Mucosa of descending colon (tissue), 3 donors: Measurements from ENCODE around the gene LSMEM2. TPM values are rescaled to one million over a fixed set of nuclear protein-coding genes. Genes with fewer than 3 reads are reported as not detected.
A peak's percentile ranks its signal among the peaks of the same experiment; 100 is the strongest.

Experiments
- ATAC-seq: fragments of 200-7000 bp; cut with Tn5 transposase; one replicate; pipeline ENCODE4 v1.9.1; 2020; ENCODE audit warnings: mild to moderate bottlenecking, moderate library complexity
- DNase-seq, 3 donors: peaks; one replicate each; pipeline ENCODE4 v3.0.0-alpha.2; 2020
- H3K36me3 ChIP-seq: fragments of 200-600 bp; one replicate; pipeline ENCODE4 v1.8.0; 2021; ENCODE audit warnings: low read depth, mild to moderate bottlenecking
- H3K4me1 ChIP-seq: fragments of 200-600 bp; one replicate; pipeline ENCODE4 v1.8.0; 2021; ENCODE audit warnings: low read depth, mild to moderate bottlenecking
- H3K4me3 ChIP-seq: fragments of 200-600 bp; one replicate; pipeline ENCODE4 v1.8.0; 2021; ENCODE audit warnings: mild to moderate bottlenecking
- H3K9me3 ChIP-seq: fragments of 200-600 bp; one replicate; pipeline ENCODE4 v1.8.0; 2021; ENCODE audit warnings: mild to moderate bottlenecking
- CTCF ChIP-seq: fragments of 200-600 bp; IDR thresholded peaks from one replicate; pipeline ENCODE4 v1.8.0; 2022; ENCODE audit warnings: antibody characterized with exemption, mild to moderate bottlenecking
- intact Hi-C, 2 donors: fragments of 100-400 bp; cut with DNase I in 1 of 2; cut with micrococcal nuclease in 1 of 2; formaldehyde crosslinking; loops; one replicate each; pipeline versions ENCODE4 v1.11.0 to v1.11.1; 2022; cut with DNase I, micrococcal nuclease
- total RNA-seq, 3 donors: library from RNA; stranded (reverse); fragmentation: NEBNext Ultra II Directional in 2 of 3; extraction: Animal tissue kit (Norgen Biotek cat#: 25700) in 2 of 3; gene quantifications; one replicate each; pipeline versions ENCODE4 v1.2.1 to v1.2.4, GENCODE V29; 2021 to 2023
- donor health status: DM: no; HTN: no; CAD: no; lungs with moderate emphysema.
- donor health status: DM: no; HTN: no; CAD: no.
- donor health status: DM: no; HTN: yes; CAD: no.

Gene LSMEM2
- total RNA-seq, 3 donors from 2014 or later = 0.32 TPM; not detected in 2

GRCh38 chr3:50333744-50334328 lies 54.9 kb downstream of the LSMEM2 start:
- peaks cover 41% of the 10 kb centered on the region for H3K4me1 ChIP-seq
- intact Hi-C loops = no loop called here
- H3K4me3 ChIP-seq = no peak overlapping the region
- ATAC-seq (no peak), DNase-seq (no peak)
- H3K36me3 ChIP-seq = peaks cover 8% of the 10 kb centered on the region
- TF ChIP-seq CTCF = no peak
- H3K9me3 ChIP-seq = no peaks in the 10 kb centered on the region

- Histone ChIP-seq H3K36me3 (peaks cover 8% of the 10 kb centered on the region), H3K4me1 (peaks cover 47% of the 10 kb centered on the region), H3K4me3 (no peak overlapping the region), H3K9me3 (no peaks in the 10 kb centered on the region)
- no peak for ATAC-seq
- no peak for TF ChIP-seq CTCF
- DNase-seq = no peak
- intact Hi-C loops = no loop called here
Observed at GRCh38 chr3:50334339-50335075, 55.6 kb downstream of the LSMEM2 start.

- Histone ChIP-seq H3K4me1 (peaks cover 60% of the 10 kb centered on the region), H3K4me3 (peak overlapping the region; percentile 53), H3K36me3 (no peaks in the 10 kb centered on the region), H3K9me3 (no peaks in the 10 kb centered on the region)
- peak; percentile 5 for ATAC-seq
- DNase-seq = peak in 1 of 3 donors; percentile 50
- no peak for TF ChIP-seq CTCF
- intact Hi-C loops = no loop called here
Observed at GRCh38 chr3:50336452-50337174, 57.7 kb downstream of the LSMEM2 start.

- intact Hi-C loops = no loop called here
- peak; percentile 99 to 100 (median 99) for DNase-seq
- H3K9me3 ChIP-seq = no peaks in the 10 kb centered on the region
- H3K4me1 ChIP-seq = peaks cover 60% of the 10 kb centered on the region
- no peak for TF ChIP-seq CTCF
- H3K4me3 ChIP-seq = peak overlapping the region; percentile 53
- peak; percentile 87 for ATAC-seq
- H3K36me3 ChIP-seq = no peaks in the 10 kb centered on the region
Observed at GRCh38 chr3:50337175-50337861, 58.4 kb downstream of the LSMEM2 start.

Other genes starting within 250 kb of the LSMEM2 start
- gene RBM5, start 190.2 kb upstream of the LSMEM2 start, total RNA-seq = 100 to 1,000 TPM; 128 to 183 (median 158) TPM
- gene SEMA3F, start 123.8 kb upstream of the LSMEM2 start, total RNA-seq = 10 to 100 TPM; 10.7 to 15.3 (median 14.6) TPM
- not detected for gene GNAT1, start 87.5 kb upstream of the LSMEM2 start, total RNA-seq
- under 1 TPM in 2 of 3 donors, not detected in 1; 0.29 to 0.32 TPM for gene SLC38A3, start 73.8 kb upstream of the LSMEM2 start, total RNA-seq
- 100 to 1,000 TPM in 1 of 3 donors, 10 to 100 TPM in 2; 47.0 to 190 (median 96.4) TPM for gene GNAI2, start 42.9 kb upstream of the LSMEM2 start, total RNA-seq
- gene SEMA3B, start 9.9 kb upstream of the LSMEM2 start, total RNA-seq = 100 to 1,000 TPM in 1 of 3 donors, 10 to 100 TPM in 2; 42.0 to 129 (median 59.2) TPM
- gene IFRD2, start 13.3 kb downstream of the LSMEM2 start, total RNA-seq = 10 to 100 TPM; 54.8 to 59.8 (median 57.0) TPM
- gene HYAL3, start 20.3 kb downstream of the LSMEM2 start, total RNA-seq = 1 to 10 TPM; 1.4 to 2.9 (median 1.4) TPM
- gene NAA80, start 20.3 kb downstream of the LSMEM2 start, total RNA-seq = 10 to 100 TPM in 1 of 3 donors, 1 to 10 TPM in 2; 7.0 to 10.1 (median 8.4) TPM
- 10 to 100 TPM in 1 of 3 donors, 1 to 10 TPM in 2; 5.3 to 10.0 (median 7.0) TPM for gene HYAL1, start 24.5 kb downstream of the LSMEM2 start, total RNA-seq
- 10 to 100 TPM; 18.6 to 32.5 (median 29.1) TPM for gene HYAL2, start 43.7 kb downstream of the LSMEM2 start, total RNA-seq
- 10 to 100 TPM; 23.8 to 35.7 (median 25.8) TPM for gene TUSC2, start 49.1 kb downstream of the LSMEM2 start, total RNA-seq
- gene RASSF1, start 61.7 kb downstream of the LSMEM2 start, total RNA-seq = 10 to 100 TPM; 10.9 to 25.7 (median 18.9) TPM
- gene ZMYND10, start 66.6 kb downstream of the LSMEM2 start, total RNA-seq = under 1 TPM; 0.20 to 0.60 (median 0.31) TPM
- gene NPRL2, start 71.7 kb downstream of the LSMEM2 start, total RNA-seq = 10 to 100 TPM; 20.2 to 32.9 (median 25.0) TPM
- 10 to 100 TPM; 20.5 to 37.6 (median 36.7) TPM for gene CYB561D2, start 71.8 kb downstream of the LSMEM2 start, total RNA-seq
- gene TMEM115, start 80.4 kb downstream of the LSMEM2 start, total RNA-seq = 10 to 100 TPM; 41.4 to 51.6 (median 41.4) TPM
- 1 to 10 TPM; 1.5 to 4.9 (median 3.8) TPM for gene CACNA2D2, start 224.5 kb downstream of the LSMEM2 start, total RNA-seq